ENCODE results near the gene SCP2D1. TPM values are rescaled to one million over a fixed set of nuclear protein-coding genes. Genes with fewer than 3 reads are reported as not detected.

Gene SCP2D1
- total and polyA plus RNA-seq, 2 donors (not counting 1 experiment from before 2014, with no cell fraction given), result not detected

- Histone ChIP-seq H2AFZ (ENCODE audit: low read length) (no peak overlapping the region), H3K36me3 (ENCODE audit: control insufficient read depth, insufficient read depth, low read length) (no peaks in the 10 kb centered on the region), H3K79me2 (ENCODE audit: control insufficient read depth, insufficient read depth, low read length) (no peaks in the 10 kb centered on the region), H3K4me2 (ENCODE audit: extremely low read depth, insufficient read depth, low read length) (no peak overlapping the region), H3K4me3 (replicated peaks in 1 of 4; ENCODE audit: control extremely low read depth in 1 of 4, insufficient read depth in 1 of 4, low read depth in 3 of 4, low read length in 4 of 4) (no peak overlapping the region), H3K9me3 (ENCODE audit: control insufficient read depth, insufficient read depth, low read depth, low read length) (no peaks in the 10 kb centered on the region), H4K20me1 (ENCODE audit: control insufficient read depth, extremely low read depth, insufficient read depth, low read length) (no peaks in the 10 kb centered on the region), H3K27ac (ENCODE audit: insufficient read depth, low read length) (no peak overlapping the region), H3K9ac (ENCODE audit: insufficient read depth, low read length) (no peak overlapping the region), H3K27me3 (ENCODE audit: control insufficient read depth, insufficient read depth, low read length) (no peaks in the 10 kb centered on the region), H3K4me1 (ENCODE audit: control insufficient read depth, extremely low read depth, insufficient read depth, low read length) (no peaks in the 10 kb centered on the region)
- DNase-seq (ENCODE audit: low read depth in 2 of 2), result no peak
- TF ChIP-seq CTCF (conservative IDR thresholded peaks at IDR 0.05 in 1 of 2, IDR thresholded peaks at IDR 0.05 in 1 of 2; ENCODE audit: low read depth in 1 of 2, low read length in 2 of 2), result no peak
- no peak for TF ChIP-seq EZH2 (IDR thresholded peaks at IDR 0.05; ENCODE audit: low read length, missing control alignments)
Observed at GRCh38 chr20:18852318-18852717, 38.7 kb downstream of the SCP2D1 start.

DNA sequence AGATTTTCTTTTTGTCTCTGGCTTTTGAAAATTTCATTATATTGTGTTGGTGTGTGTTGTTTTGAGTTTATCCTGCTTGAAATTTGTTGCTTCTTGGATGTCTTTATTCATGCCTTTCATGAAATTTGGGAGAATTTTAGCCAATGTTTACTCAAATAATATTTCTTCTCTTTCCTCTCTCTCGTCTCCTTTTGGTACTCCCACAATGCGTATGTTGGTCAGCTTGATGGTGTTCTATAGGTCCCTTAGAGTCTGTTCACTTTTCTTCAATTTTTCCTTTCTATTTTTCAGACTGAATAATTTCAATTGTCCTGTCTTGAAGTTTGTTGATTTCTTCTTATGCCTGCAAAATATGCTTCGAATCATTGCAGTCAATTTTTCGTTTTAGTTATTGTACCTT, 39.6 kb downstream of the SCP2D1 start:
- TF ChIP-seq EZH2 (IDR thresholded peaks at IDR 0.05; ENCODE audit: low read length, missing control alignments) (no peak), CTCF (conservative IDR thresholded peaks at IDR 0.05 in 1 of 2, IDR thresholded peaks at IDR 0.05 in 1 of 2; ENCODE audit: low read depth in 1 of 2, low read length in 2 of 2) (no peak)
- Histone ChIP-seq H3K4me1 (ENCODE audit: control insufficient read depth, extremely low read depth, insufficient read depth, low read length) (no peaks in the 10 kb centered on the region), H3K36me3 (ENCODE audit: control insufficient read depth, insufficient read depth, low read length) (no peaks in the 10 kb centered on the region), H3K4me2 (ENCODE audit: extremely low read depth, insufficient read depth, low read length) (no peak overlapping the region), H3K27ac (ENCODE audit: insufficient read depth, low read length) (no peak overlapping the region), H3K79me2 (ENCODE audit: control insufficient read depth, insufficient read depth, low read length) (no peaks in the 10 kb centered on the region), H3K4me3 (replicated peaks in 1 of 4; ENCODE audit: control extremely low read depth in 1 of 4, insufficient read depth in 1 of 4, low read depth in 3 of 4, low read length in 4 of 4) (no peak overlapping the region), H3K9me3 (ENCODE audit: control insufficient read depth, insufficient read depth, low read depth, low read length) (no peaks in the 10 kb centered on the region), H3K9ac (ENCODE audit: insufficient read depth, low read length) (no peak overlapping the region), H2AFZ (ENCODE audit: low read length) (no peak overlapping the region), H4K20me1 (ENCODE audit: control insufficient read depth, extremely low read depth, insufficient read depth, low read length) (no peaks in the 10 kb centered on the region), H3K27me3 (ENCODE audit: control insufficient read depth, insufficient read depth, low read length) (no peaks in the 10 kb centered on the region)
- DNase-seq (ENCODE audit: low read depth in 2 of 2), result no peak

GRCh38 chr20:18853946-18854646, 40.5 kb downstream of the SCP2D1 start:
- H3K79me2 ChIP-seq (ENCODE audit: control insufficient read depth, insufficient read depth, low read length), result no peaks in the 10 kb centered on the region
- H3K9me3 ChIP-seq (ENCODE audit: control insufficient read depth, insufficient read depth, low read depth, low read length), result no peaks in the 10 kb centered on the region
- H3K4me2 ChIP-seq (ENCODE audit: extremely low read depth, insufficient read depth, low read length), result no peak overlapping the region
- no peaks in the 10 kb centered on the region for H4K20me1 ChIP-seq (ENCODE audit: control insufficient read depth, extremely low read depth, insufficient read depth, low read length)
- DNase-seq (ENCODE audit: low read depth in 2 of 2), result no peak
- H3K4me3 ChIP-seq (replicated peaks in 1 of 4; ENCODE audit: control extremely low read depth in 1 of 4, insufficient read depth in 1 of 4, low read depth in 3 of 4, low read length in 4 of 4), result no peak overlapping the region
- no peaks in the 10 kb centered on the region for H3K4me1 ChIP-seq (ENCODE audit: control insufficient read depth, extremely low read depth, insufficient read depth, low read length)
- TF ChIP-seq CTCF (conservative IDR thresholded peaks at IDR 0.05 in 1 of 2, IDR thresholded peaks at IDR 0.05 in 1 of 2; ENCODE audit: low read depth in 1 of 2, low read length in 2 of 2) (no peak), EZH2 (IDR thresholded peaks at IDR 0.05; ENCODE audit: low read length, missing control alignments) (no peak)
- H2AFZ ChIP-seq (ENCODE audit: low read length), result no peak overlapping the region
- H3K27me3 ChIP-seq (ENCODE audit: control insufficient read depth, insufficient read depth, low read length), result no peaks in the 10 kb centered on the region
- H3K9ac ChIP-seq (ENCODE audit: insufficient read depth, low read length), result no peak overlapping the region
- H3K27ac ChIP-seq (ENCODE audit: insufficient read depth, low read length), result no peak overlapping the region
- no peaks in the 10 kb centered on the region for H3K36me3 ChIP-seq (ENCODE audit: control insufficient read depth, insufficient read depth, low read length)

All from fibroblast of lung (primary cell).